Breast epithelium (tissue), 4 donors: ENCODE results near the gene NDP. TPM values are rescaled to one million over a fixed set of nuclear protein-coding genes. Genes with fewer than 3 reads are reported as not detected.

Experiments used
- DNase-seq, 2 donors: peaks; one replicate each; pipeline ENCODE4 v3.0.0-alpha.2; 2019; ENCODE audit warnings: low spot score in 2 of 2
- H3K27ac ChIP-seq, 2 donors: fragments of 200-600 bp; sonication (generic) in 1 of 2; one replicate each; pipeline ENCODE4 v1.5.1; 2016 to 2019; ENCODE audit warnings: mild to moderate bottlenecking in 1 of 2
- H3K27me3 ChIP-seq, 2 donors: fragments of 200-600 bp; sonication (generic) in 1 of 2; one replicate each; pipeline versions ENCODE4 v1.5.1 to v1.6.0; 2017 to 2019; ENCODE audit warnings: control low read depth in 1 of 2, mild to moderate bottlenecking in 1 of 2
- H3K36me3 ChIP-seq: fragments of 200-600 bp; one replicate; pipeline ENCODE4 v1.5.1; 2019
- H3K4me1 ChIP-seq, 2 donors: fragments of 200-600 bp; sonication (generic); one replicate each; pipeline ENCODE4 v1.5.1; 2016 to 2019; ENCODE audit warnings: control low read depth in 1 of 2
- H3K4me3 ChIP-seq, 3 donors: fragments of 200-600 bp; sonication (generic); 1 replicate in 2 of 3; 2 replicates in 1 of 3; pipeline ENCODE4 v1.5.1; 2016 to 2019; ENCODE audit warnings: mild to moderate bottlenecking in 3 of 3, moderate library complexity in 2 of 3
- H3K9me3 ChIP-seq, 2 donors: fragments of 200-600 bp; sonication (generic) in 1 of 2; one replicate each; pipeline ENCODE4 v1.5.1; 2016 to 2019; ENCODE audit warnings: control low read depth in 1 of 2
- POLR2A ChIP-seq: fragments of 450-650 bp; IDR thresholded peaks from one replicate; pipeline ENCODE4 v1.6.1; 2016; ENCODE audit warnings: antibody characterized with exemption, mild to moderate bottlenecking, moderate library complexity
- POLR2AphosphoS5 ChIP-seq, 3 donors: sonication (generic); formaldehyde crosslinking; IDR thresholded peaks; one replicate each; pipeline ENCODE4 v1.6.1; 2017; ENCODE audit warnings: antibody characterized with exemption in 3 of 3
- intact Hi-C: fragments of 100-400 bp; cut with DNase I; formaldehyde crosslinking; loops from one replicate; pipeline ENCODE4 v1.15.1; 2023; ENCODE audit warnings: low total_unique reads
- total RNA-seq, 3 donors: library from RNA; depleted of rRNA; stranded (reverse); fragments of >200 nt; gene quantifications; one replicate each; pipeline ENCODE4 v1.1.0, GENCODE V29; 2016
- TF ChIP-seq, protein P1 (sequence below), 3 donors: fragments of 450-650 bp; IDR thresholded peaks; one replicate each; pipeline ENCODE4 v1.5.1; 2016 to 2017; ENCODE audit warnings: antibody characterized with exemption in 3 of 3, mild to moderate bottlenecking in 3 of 3, moderate library complexity in 3 of 3

NDP gene
- total RNA-seq, 3 donors from 2014 or later: 0.66 to 4.0 TPM; not detected in 1

DNA sequence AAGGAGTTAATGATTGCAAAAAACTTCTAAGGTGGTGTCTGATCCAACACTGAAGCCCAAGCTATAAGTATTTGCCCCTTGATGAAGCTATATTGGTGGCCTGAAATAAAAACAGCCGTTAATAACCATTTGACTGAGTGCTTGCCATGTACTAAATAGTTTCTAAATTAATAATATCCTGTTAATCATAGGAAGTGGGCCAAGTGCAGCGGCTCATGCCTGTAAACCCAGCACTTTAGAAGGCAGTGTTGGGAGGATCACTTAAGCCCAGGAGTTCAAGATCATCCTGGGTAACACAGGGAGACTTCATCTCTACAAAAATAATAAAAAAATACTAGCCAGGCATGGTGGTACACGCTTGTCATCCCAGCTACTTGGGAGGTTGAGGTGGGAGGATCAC, 8.3 kb downstream of the NDP start:
- Histone ChIP-seq H3K36me3 (no peaks in the 10 kb centered on the region), H3K4me1 (no peaks in the 10 kb centered on the region), H3K4me3 (no peak overlapping the region), H3K27ac (no peak overlapping the region), H3K9me3 (peaks cover 0 to 3% of the 10 kb centered on the region in 2 donors), H3K27me3 (peaks cover 0 to 63% of the 10 kb centered on the region in 2 donors)
- DNase-seq: no peak
- intact Hi-C loops: no loop called here
- TF ChIP-seq POLR2A: no peak

DNA sequence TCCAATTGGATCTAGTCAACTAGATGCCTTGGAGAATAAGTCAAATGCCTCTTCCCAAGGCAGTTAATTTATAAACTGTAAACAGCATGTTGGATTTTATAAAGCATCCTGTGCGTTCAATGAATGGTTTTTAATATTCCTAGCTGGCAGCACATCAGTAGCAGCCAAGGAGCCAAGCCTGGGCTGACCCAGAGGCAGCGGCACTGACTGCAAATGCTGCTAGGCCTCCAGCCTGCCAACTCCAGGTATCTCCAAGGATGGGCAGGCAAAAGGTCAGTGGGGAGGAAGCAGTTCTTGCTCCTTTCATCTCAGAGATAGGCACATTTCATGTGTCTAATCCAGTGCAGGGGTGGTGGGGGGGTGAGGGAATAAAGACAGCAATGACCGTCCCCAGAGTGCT, 9.5 kb downstream of the NDP start:
- peaks cover 0 to 3% of the 10 kb centered on the region in 2 donors for H3K9me3 ChIP-seq
- no peaks in the 10 kb centered on the region for H3K36me3 ChIP-seq
- H3K27ac ChIP-seq: no peak overlapping the region
- no peak for DNase-seq
- intact Hi-C loops: no loop called here
- H3K4me3 ChIP-seq: no peak overlapping the region
- no peak for TF ChIP-seq POLR2AphosphoS5 (IDR thresholded peaks at IDR 0.05)
- TF ChIP-seq, protein P1, sequence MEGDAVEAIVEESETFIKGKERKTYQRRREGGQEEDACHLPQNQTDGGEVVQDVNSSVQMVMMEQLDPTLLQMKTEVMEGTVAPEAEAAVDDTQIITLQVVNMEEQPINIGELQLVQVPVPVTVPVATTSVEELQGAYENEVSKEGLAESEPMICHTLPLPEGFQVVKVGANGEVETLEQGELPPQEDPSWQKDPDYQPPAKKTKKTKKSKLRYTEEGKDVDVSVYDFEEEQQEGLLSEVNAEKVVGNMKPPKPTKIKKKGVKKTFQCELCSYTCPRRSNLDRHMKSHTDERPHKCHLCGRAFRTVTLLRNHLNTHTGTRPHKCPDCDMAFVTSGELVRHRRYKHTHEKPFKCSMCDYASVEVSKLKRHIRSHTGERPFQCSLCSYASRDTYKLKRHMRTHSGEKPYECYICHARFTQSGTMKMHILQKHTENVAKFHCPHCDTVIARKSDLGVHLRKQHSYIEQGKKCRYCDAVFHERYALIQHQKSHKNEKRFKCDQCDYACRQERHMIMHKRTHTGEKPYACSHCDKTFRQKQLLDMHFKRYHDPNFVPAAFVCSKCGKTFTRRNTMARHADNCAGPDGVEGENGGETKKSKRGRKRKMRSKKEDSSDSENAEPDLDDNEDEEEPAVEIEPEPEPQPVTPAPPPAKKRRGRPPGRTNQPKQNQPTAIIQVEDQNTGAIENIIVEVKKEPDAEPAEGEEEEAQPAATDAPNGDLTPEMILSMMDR (IDR thresholded peaks at IDR 0.05): no peak
- TF ChIP-seq POLR2A: no peak
- no peaks in the 10 kb centered on the region for H3K4me1 ChIP-seq
- peaks cover 0 to 51% of the 10 kb centered on the region in 2 donors for H3K27me3 ChIP-seq

DNA sequence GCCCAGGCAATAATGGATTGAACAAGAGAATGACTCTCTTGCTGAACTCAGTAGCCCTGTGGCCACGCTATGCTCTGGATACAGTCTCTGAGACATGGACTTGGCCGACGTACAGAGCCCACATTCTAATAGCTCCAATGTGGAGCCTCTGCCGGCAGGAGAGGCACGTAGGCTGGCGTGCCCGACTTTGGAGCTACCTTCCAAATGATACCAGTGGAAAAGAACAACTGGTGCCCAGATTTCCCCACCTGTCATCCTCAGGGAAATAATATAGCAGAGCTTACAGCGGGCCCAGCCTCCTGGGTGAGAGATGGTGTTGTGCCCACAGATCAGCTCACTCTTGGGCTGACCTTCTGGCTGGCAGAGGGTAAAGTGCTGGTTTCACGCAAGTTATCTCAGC, 10.6 kb downstream of the NDP start:
- Histone ChIP-seq H3K9me3 (peaks cover 0 to 3% of the 10 kb centered on the region in 2 donors), H3K36me3 (no peaks in the 10 kb centered on the region), H3K4me3 (no peak overlapping the region), H3K4me1 (no peaks in the 10 kb centered on the region), H3K27ac (no peak overlapping the region), H3K27me3 (peaks cover 0 to 49% of the 10 kb centered on the region in 2 donors)
- intact Hi-C loops: no loop called here
- TF ChIP-seq POLR2AphosphoS5 (IDR thresholded peaks at IDR 0.05): no peak
- TF ChIP-seq, protein P1 (IDR thresholded peaks at IDR 0.05): no peak
- no peak for TF ChIP-seq POLR2A
- no peak for DNase-seq

DNA sequence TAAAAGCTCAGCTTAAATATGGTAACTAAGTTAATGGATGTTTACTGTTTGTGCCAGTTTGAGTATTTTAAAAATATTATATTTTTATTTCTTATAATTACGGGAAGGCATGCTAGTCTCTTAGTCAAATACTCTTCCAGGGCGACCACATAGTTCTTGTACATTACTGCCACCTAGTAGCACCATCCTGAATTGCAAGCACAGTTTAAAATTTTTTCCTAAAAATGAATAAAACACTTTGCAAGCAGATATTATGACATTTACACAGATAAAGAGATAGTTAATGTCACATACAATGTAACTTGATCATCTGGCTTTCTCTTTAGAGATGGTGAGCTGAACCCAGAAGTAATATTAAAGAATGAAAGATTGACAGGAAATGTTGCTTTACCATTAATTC, 11.5 kb downstream of the NDP start:
- no peak for DNase-seq
- intact Hi-C loops: no loop called here
- H3K27ac ChIP-seq: no peak overlapping the region
- H3K36me3 ChIP-seq: no peaks in the 10 kb centered on the region
- H3K9me3 ChIP-seq: peaks cover 0 to 3% of the 10 kb centered on the region in 2 donors
- no peaks in the 10 kb centered on the region for H3K4me1 ChIP-seq
- TF ChIP-seq POLR2AphosphoS5 (IDR thresholded peaks at IDR 0.05) (no peak), POLR2A (no peak)
- TF ChIP-seq, protein P1 (IDR thresholded peaks at IDR 0.05): no peak
- H3K27me3 ChIP-seq: peaks cover 0 to 44% of the 10 kb centered on the region in 2 donors
- H3K4me3 ChIP-seq: no peak overlapping the region

DNA sequence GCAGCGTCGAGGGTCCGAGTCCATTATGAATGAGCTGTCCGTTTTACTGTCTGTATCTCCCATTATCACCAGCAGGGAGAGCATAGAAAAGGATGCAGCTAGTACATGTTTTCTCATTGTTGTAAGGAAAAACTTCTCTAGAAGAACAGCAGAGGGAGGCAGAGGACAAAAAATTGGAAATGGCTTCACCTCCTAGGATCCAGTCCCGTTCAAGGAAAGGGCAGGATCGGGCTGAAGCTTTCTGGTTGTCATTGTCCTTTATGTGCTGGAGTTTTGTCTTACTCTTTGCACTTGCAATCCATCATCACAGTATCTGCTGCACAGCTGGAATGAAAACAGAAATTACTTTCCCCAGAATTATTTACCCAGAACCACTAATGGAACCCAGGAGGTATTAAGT, 14.7 kb downstream of the NDP start:
- H3K9me3 ChIP-seq: peaks cover 0 to 3% of the 10 kb centered on the region in 2 donors
- no peak for DNase-seq
- intact Hi-C loops: no loop called here
- H3K36me3 ChIP-seq: no peaks in the 10 kb centered on the region
- no peak overlapping the region for H3K27ac ChIP-seq
- TF ChIP-seq POLR2AphosphoS5 (IDR thresholded peaks at IDR 0.05): no peak
- no peak for TF ChIP-seq POLR2A
- TF ChIP-seq, protein P1 (IDR thresholded peaks at IDR 0.05): peak; percentile 67 to 93 (median 81)
- H3K27me3 ChIP-seq: peaks cover 0 to 43% of the 10 kb centered on the region in 2 donors
- no peaks in the 10 kb centered on the region for H3K4me1 ChIP-seq
- no peak overlapping the region for H3K4me3 ChIP-seq

DNA sequence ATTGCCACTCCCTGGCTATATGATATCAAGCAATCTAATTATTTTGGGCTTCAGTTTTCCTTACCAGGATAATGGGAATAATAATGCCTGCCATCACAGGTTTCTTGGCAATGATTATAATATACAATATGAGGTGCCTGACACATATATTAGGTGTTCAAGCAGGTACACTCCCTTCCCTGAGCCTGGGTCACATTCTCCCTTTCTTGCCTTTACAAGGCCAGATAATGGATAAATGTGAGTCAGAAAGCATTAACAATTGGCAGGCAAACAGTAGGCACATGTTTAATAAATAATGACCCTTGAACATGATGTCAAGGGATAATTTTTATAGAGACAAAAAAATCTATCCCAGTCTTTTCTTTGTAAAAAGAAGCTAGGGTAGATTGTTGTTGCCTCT, 17.2 kb downstream of the NDP start:
- TF ChIP-seq POLR2A (no peak), POLR2AphosphoS5 (IDR thresholded peaks at IDR 0.05) (no peak)
- TF ChIP-seq, protein P1 (IDR thresholded peaks at IDR 0.05): no peak
- Histone ChIP-seq H3K4me3 (no peak overlapping the region), H3K4me1 (no peaks in the 10 kb centered on the region), H3K27ac (no peak overlapping the region), H3K36me3 (no peaks in the 10 kb centered on the region), H3K9me3 (no peaks in the 10 kb centered on the region), H3K27me3 (peaks cover 0 to 55% of the 10 kb centered on the region in 2 donors)
- intact Hi-C loops: no loop called here
- DNase-seq: no peak
